ENCODE data around the gene DYRK1A.

Gene DYRK1A

GRCh38 chr21:37384416-37384815, 17.8 kb downstream of the DYRK1A start:
- DNase-seq: no peak
- TF ChIP-seq GATA1 (IDR thresholded peaks at IDR 0.05; ENCODE audit: low read depth, low read length): no peak
- no peak for TF ChIP-seq POLR2A (IDR thresholded peaks at IDR 0.05; ENCODE audit: low read length)

DNA sequence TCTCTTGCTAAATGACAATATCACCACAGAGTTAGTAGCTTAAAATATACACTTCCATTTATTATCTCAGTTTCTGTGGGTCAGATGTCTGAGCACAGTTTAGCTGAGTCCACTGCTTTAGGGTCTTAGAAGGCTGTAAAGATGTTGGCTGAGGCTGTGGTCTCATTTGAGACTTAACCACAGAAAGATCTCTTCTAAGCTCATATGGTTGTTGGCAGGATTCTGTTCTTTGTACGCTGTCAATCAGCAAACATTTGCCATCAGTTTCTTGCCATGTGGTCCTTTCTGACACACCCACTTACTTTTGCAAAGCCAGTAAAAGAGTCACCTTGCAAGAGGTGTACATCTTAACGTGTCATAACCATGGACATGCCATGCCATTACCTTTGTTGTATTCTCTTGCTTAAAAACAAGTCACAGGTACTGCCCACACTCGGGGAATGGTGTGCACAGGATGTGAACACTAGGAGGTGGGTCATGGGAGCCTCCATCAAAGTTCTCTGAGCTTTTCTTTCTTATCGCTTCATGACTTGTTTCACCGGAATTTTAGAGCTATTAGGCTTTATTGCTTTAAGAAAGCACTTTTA, 18.7 kb downstream of the DYRK1A start:
- DNase-seq: no peak
- no peak for TF ChIP-seq GATA1 (IDR thresholded peaks at IDR 0.05; ENCODE audit: low read depth, low read length)

DNA sequence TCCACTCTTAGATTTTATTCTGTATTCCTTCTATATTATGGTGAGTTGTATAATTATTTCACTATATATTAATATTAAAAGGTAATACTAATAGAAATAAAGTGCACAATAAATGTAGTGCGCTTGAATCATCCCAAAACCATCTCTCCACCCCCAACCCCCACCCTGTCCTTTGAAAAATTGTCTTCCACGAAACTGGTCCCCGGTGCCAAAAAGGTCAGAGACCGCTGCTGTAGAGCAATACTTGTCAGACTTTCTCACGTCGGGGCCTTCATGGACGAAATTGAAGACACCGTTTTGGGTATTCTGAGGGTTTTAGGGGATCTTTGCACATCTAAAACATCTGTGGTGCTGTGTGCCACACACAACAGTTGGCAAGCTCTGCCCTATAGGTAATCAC, 19.6 kb downstream of the DYRK1A start:
- TF ChIP-seq GATA1 (IDR thresholded peaks at IDR 0.05; ENCODE audit: low read depth, low read length): no peak
- no peak for TF ChIP-seq POLR2A (IDR thresholded peaks at IDR 0.05; ENCODE audit: low read length)
- DNase-seq: no peak

DNA sequence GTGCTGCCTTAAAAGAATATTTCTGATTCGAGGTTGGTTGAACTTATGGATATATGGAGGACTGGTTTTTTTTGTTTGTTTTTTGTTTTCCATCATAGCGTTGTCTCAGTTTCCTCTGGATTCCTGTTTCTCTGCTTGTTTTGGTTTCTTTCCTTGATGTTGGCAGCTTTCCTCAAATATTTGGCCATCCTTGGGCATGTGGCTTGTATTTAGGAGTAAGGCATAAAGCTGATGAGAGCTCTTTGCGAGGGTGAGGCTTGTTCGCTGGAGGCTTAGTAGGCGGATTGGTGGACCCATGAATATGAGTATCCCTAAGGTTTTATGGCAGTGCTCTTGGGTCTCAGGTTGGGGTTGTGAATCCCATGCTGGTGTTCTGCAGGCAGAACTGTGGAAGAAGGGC, 22.9 kb downstream of the DYRK1A start:
- no peak for DNase-seq
- TF ChIP-seq POLR2A (IDR thresholded peaks at IDR 0.05; ENCODE audit: low read length) (no peak), GATA1 (IDR thresholded peaks at IDR 0.05; ENCODE audit: low read depth, low read length) (no peak)

DNA sequence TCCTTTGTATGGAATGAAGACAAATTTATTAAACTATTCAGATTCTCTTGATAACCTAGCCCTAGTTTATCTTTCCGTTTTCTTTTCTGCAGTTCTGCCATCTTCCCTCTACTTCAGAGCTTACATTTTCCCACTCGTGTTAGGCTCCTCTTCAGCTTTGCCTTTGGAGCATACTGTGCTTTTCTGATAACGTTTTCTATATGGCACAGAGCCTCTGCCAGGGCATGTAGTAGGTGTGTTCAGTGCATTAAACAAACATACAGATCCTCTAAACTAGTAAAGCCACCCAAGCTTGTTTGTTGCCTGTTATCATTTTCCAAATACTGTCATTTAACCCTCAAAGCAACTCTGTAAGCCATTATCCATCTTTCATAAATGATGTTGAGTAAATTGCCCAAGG, 25.1 kb downstream of the DYRK1A start:
- no peak for DNase-seq
- no peak for TF ChIP-seq POLR2A (IDR thresholded peaks at IDR 0.05; ENCODE audit: low read length)
- no peak for TF ChIP-seq GATA1 (IDR thresholded peaks at IDR 0.05; ENCODE audit: low read depth, low read length)

DNA sequence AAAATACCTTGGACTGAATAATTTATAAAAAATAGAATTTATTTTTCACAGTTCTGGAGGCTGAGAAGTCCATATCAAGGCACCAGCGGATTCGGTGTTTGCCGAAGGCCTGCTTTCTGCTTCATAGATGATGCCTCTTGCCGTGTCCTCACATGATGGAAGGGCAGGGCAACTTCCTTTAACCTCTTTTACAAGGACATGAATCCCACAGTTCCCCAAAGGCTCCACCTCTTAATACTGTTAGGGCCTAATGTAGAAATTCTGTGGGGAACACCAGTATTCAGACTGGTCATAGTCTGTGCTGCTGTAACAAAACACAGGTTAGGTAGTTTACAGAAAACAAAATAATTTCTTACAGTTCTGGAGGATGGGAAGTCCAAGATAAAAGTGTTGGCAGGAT, 25.9 kb downstream of the DYRK1A start:
- no peak for DNase-seq
- TF ChIP-seq POLR2A (IDR thresholded peaks at IDR 0.05; ENCODE audit: low read length) (no peak), GATA1 (IDR thresholded peaks at IDR 0.05; ENCODE audit: low read depth, low read length) (no peak)

GRCh38 chr21:37393030-37393429, 26.5 kb downstream of the DYRK1A start:
- no peak for DNase-seq
- no peak for TF ChIP-seq POLR2A (IDR thresholded peaks at IDR 0.05; ENCODE audit: low read length)
- no peak for TF ChIP-seq GATA1 (IDR thresholded peaks at IDR 0.05; ENCODE audit: low read depth, low read length)

DNA sequence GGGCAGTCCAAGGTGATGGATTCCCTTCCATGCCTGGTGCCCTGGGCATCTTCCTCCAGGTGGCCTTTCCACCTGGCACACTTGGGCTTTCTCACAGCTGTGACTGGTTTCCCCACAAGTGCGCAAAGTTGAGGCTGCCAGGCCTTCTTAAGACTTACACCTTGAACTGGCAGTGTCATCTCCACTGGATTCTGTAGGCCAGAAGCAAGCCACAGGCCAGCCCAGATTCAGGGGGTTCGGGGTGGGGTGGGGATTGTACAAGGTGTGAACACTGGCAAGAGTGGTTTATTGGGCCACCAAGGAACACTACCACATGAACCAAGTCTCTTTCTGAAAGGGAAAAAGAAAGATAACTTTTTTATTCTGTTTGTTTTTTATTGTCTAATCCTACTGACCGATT, 27.2 kb downstream of the DYRK1A start:
- TF ChIP-seq GATA1 (IDR thresholded peaks at IDR 0.05; ENCODE audit: low read depth, low read length) (no peak), POLR2A (IDR thresholded peaks at IDR 0.05; ENCODE audit: low read length) (no peak)

GRCh38 chr21:37395961-37396360, 29.4 kb downstream of the DYRK1A start:
- no peak for DNase-seq
- TF ChIP-seq POLR2A (IDR thresholded peaks at IDR 0.05; ENCODE audit: low read length): no peak
- no peak for TF ChIP-seq GATA1 (IDR thresholded peaks at IDR 0.05; ENCODE audit: low read depth, low read length)

More for the DNA sequence above, 27.2 kb downstream of the DYRK1A start:
- no peak for DNase-seq

DNA sequence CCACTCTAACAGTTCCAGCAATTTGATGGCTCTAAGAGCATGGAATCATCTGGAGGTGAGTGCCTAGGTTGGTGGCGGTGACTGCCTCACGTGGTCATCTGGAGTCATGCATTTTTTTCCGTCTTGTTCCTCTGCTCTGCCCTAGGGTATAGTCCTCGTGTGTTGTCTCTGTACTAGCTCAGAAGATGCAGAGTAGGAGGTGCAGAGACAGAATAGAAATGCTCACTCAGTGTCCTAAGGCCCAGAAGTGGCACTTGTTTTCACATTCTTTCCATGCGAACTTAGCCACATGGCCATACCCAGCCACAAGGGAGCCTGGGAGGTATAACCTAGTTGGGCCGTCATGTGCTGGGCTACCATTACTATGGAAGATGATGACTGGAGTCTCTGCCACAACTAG, 30.3 kb downstream of the DYRK1A start:
- DNase-seq: no peak
- TF ChIP-seq GATA1 (IDR thresholded peaks at IDR 0.05; ENCODE audit: low read depth, low read length) (no peak), POLR2A (IDR thresholded peaks at IDR 0.05; ENCODE audit: low read length) (no peak)

- no peak for TF ChIP-seq GATA1 (IDR thresholded peaks at IDR 0.05; ENCODE audit: low read depth, low read length)
- TF ChIP-seq POLR2A (IDR thresholded peaks at IDR 0.05; ENCODE audit: low read length): no peak
- DNase-seq: no peak
Observed at GRCh38 chr21:37398697-37399096, 32.1 kb downstream of the DYRK1A start.

- no peak for DNase-seq
- TF ChIP-seq GATA1 (IDR thresholded peaks at IDR 0.05; ENCODE audit: low read depth, low read length) (no peak), POLR2A (IDR thresholded peaks at IDR 0.05; ENCODE audit: low read length) (no peak)
Observed at GRCh38 chr21:37402251-37402867, 35.8 kb downstream of the DYRK1A start.

DNA sequence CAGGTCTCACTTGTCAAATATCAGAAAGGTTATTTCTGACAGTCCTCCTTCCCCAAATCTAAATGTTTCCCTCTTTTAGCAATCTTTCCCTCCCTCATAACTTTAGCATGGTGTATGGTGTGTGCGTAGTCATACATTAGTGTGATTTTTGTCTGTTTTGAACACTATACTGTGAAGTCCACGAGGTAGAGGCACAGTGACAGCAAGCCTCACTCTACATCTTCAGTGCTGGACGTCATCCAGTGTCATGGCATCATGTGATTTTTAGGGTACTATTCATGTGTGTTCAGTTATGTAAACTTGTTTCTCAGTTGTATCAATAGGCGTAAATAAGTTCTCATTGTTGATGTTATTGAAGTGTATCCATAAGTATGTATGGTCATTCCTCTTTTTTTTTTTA, 39.1 kb downstream of the DYRK1A start:
- no peak for DNase-seq
- TF ChIP-seq GATA1 (IDR thresholded peaks at IDR 0.05; ENCODE audit: low read depth, low read length) (no peak), POLR2A (IDR thresholded peaks at IDR 0.05; ENCODE audit: low read length) (no peak)

DNA sequence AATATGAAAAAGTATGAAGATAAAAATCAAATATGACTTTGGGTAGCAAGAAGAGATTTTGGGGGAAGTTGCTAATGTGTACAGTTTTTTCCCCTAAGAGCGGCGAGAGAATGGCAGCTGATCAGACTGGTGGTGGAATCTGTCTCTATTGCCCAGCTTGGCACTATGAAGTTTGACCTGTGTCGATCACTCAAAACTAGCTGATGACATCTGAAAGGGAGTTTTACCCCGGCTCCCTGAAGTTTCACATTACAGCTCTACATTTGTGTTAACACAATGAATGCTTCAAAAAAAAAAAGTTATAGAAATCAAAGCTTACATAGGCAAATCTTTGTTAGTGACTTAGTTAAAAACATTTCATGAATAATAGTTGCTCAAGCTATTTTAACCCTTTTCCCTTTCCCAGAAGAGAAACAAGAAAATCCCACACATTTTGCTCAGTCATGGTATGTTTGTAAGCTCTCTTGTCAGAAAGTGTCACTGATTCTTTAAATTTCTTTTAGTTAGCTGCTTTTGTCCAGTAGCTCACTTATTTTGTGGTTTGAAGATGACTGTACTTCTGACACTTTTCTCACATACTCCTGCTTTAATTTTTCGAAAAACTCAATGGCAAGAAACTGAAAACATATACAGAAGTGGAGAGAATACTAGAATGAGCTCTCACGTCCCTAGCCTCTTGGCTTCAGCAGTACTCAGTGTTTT, 41.3 kb downstream of the DYRK1A start:
- TF ChIP-seq GATA1 (IDR thresholded peaks at IDR 0.05; ENCODE audit: low read depth, low read length): no peak
- no peak for TF ChIP-seq POLR2A (IDR thresholded peaks at IDR 0.05; ENCODE audit: low read length)
- DNase-seq: no peak

All from erythroblast (primary cell).